GM19455 (cell line): ENCODE measurements around the gene ADSS1.

ENCODE experiments used
- ATAC-seq: cut with Tn5 transposase; IDR thresholded peaks from one replicate; pipeline ENCODE4 v1.9.1; 2021; ENCODE audit not compliant: unreplicated experiment

The ADSS1 gene

GRCh38 chr14:104791425-104791824 is 67.4 kb downstream of the ADSS1 start:
- ATAC-seq = no peak

GRCh38 chr14:104792101-104792884 is 68.3 kb downstream of the ADSS1 start:
- no peak for ATAC-seq

DNA sequence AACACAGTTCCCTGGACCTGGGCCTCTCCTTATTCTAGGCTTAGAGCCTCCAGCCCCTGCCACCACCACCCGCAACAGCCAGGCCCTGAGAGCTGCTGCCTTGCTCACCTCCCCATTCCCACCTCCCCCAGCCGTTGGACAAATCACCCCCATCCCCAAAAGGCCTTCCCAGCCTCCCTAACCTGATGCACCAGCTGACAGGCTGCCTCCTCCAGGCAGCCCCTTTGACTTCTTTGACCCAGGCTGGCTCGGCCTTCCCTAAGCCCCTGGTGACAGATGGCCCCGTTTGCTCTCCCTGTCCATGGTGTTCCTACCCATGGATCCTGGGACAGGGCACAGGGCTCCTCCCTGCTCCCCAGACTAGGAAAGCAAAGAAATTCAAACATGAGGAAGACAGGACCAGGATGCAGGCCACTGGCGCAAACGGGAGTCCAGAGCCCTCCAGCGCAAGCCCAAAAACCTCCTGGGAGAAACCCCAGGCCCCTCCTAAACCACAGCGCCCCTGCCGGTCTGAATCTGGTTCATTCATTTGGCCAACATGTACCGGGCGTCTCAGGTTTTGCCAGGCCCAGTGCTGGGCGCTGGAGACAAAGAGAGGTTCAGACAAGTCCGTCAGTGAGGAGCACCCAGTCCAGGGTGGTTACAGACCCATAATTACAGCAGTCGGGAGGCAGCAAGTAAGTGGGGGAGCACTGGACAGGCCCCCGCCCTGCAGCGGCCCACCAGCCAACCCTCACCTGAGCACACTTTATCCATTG is 69.1 kb downstream of the ADSS1 start:
- no peak for ATAC-seq

DNA sequence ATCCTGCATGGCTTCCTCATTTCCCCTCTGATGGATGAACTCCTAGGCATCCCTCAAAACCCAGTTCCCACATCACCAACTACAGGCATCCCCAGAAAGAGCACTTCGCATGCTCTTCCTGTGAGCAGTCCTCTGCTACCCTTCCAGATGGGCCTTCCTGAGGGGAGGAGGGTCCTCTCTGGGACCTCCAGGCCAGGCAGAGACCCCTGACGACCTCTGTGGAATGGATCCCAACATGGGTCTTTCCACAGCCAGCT is 69.6 kb downstream of the ADSS1 start:
- ATAC-seq = no peak

DNA sequence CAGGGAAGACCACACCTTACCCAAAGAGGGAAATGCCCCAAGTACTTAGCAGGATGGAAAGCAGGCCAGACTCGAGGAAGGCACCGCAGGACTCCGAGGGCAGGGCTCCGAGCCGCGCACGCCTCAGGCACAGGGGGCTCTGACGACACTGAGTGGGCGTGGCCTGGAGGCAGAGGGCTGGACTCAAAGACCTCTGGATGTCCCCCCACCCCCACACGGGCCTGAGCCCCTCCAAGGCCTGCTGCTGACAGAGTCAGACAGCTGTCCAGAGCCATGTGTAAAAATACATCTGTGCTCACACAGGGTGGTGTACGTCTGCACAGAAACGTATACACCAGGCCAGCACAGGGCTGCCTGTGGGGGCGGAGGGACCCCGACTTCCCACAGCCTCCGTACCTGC is 70.1 kb downstream of the ADSS1 start:
- no peak for ATAC-seq

DNA sequence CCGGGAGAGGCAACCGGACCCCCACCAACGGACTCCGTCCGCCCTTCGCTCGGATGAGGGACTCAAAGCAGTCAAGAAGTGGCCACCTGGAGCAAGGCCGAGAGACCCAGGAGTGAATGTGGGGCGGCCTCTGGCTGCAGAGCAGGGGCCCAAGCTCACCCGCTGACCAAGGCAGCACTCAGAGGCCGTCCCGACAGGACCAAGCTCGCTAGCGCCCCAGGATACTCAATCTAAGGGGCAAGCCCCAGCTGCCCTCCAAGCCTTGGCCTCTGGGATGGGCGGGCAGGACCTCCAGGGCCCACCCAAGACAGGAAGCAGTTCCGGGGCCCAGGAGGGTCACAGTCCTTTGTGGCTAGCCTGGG is 70.6 kb downstream of the ADSS1 start:
- no peak for ATAC-seq

DNA sequence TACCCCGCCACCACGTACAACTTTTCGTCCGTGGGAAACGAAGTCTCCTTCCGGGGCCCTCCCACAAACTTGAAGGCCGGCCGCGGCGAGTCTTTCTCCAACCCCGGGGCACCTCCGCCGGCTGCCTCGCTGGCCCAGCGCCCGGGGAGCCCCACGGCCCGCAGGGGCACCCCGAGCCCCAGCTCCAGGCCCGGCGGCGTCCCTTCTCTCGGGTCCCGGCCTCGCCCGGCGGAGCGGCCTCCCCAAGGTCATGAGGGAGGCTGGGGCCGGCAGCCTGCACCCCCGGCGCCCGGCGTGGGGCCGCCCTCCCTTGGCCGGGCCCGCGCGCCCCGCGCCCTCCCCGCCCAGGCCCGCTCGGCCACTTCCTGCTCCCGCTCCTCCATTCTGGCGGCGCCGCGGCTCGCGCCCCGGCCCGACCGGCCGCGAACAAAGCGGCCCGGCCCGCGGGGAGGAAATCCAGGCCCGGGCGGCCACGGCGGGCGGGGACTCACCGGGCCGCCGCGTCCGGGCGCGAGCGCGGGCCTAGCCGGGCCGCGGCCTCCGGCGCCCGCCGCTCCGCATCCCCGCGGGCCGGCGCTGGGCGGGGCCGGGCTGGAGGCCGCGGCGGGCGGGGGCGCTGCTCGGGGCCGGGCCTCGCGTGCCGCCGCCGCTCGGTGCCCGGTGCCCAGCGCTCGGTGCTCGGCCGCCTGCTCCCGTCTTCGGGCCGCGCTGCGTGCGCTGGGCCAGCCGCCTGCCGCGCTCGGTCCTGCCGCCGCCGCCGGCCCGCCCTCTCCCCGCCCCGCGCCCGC is 71.2 kb downstream of the ADSS1 start, which contains the start of gene AKT1:
Gene AKT1 (minus strand): TSS at position 756 of the 788 bp plus-strand sequence. CDS start 3,105 bp downstream, outside the sequence.
- no peak for ATAC-seq

DNA sequence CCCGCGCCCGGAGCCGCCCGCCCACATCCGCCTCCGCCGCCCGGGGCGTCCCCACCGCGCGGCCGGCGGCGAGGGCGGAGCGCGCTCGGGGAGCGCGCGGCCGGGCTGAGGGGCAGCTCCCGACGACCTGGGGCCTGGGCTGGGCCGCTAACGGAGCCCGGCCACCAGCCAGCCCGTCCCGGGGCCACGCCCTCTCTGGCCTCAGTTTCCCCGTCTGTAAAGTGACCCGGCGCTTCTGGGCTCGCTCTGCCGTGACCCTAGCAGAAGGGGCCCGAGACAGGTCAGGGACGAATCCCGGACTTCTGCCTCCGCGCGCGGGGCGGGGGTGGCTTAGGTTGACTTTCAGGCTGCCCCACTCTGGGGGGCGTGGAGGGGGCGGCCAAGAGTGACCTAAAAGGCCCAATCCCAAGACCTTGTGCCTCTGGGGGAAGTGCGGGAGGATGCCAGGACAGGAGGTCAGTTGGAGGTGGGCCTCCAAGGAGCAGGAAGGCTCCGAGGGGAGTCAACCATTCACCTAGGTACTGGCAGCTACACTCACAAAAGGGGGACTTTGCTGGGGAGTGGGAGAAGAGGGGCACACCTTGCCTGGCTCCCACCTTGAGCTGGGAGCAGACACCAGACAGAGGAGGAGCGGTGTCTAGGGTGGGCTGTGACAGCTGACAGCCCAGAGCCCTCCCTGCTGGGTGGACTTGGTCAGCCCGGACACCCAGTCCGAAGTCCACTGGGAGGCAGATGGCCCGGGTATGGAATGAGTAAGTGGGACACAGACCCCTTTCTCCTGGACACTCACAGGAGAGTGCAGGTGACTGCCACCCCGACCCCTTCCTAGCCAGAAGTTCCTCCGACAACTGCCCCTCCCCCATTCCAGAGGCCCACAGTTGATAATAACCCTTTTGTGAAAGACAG is 72.0 kb downstream of the ADSS1 start:
- ATAC-seq = no peak

GRCh38 chr14:104796687-104797081 is 72.7 kb downstream of the ADSS1 start:
- ATAC-seq = no peak
